Brain microvascular endothelial cell (primary cell): Measurements from ENCODE around the gene ZNF175.

Source experiments
- DNase-seq: peaks from one replicate; pipeline ENCODE4 v3.0.0-alpha.2; 2020
- H3K27ac ChIP-seq: fragments of 250-450 bp; sonication (Bioruptor Pico); 2 replicates; pipeline ENCODE4 v1.5.1; 2020; ENCODE audit warnings: mild to moderate bottlenecking, moderate library complexity
- H3K27me3 ChIP-seq: fragments of 250-450 bp; sonication (Bioruptor Pico); replicated peaks from 2 replicates; pipeline ENCODE4 v1.5.1; 2020; ENCODE audit warnings: mild to moderate bottlenecking
- H3K36me3 ChIP-seq: fragments of 250-450 bp; sonication (Bioruptor Pico); replicated peaks from 2 replicates; pipeline ENCODE4 v1.5.1; 2020; ENCODE audit warnings: mild to moderate bottlenecking
- H3K4me3 ChIP-seq: 2 replicates; pipeline ENCODE4 v1.5.1; 2011; ENCODE audit warnings: low read depth, mild to moderate bottlenecking, control low read depth, low read length, moderate library complexity
- in situ Hi-C: cut with HindIII; loops from 2 replicates; pipeline ENCODE4 v1.10.0; 2017; ENCODE audit warnings: low sequenced_read_pairs, low pct_ligation_motif_present
- TF ChIP-seq, protein P1 (sequence below): IDR thresholded peaks from 2 replicates; pipeline ENCODE4 v1.5.1; 2011; ENCODE audit warnings: low read depth, mild to moderate bottlenecking, moderate library complexity, low read length, control low read depth, inconsistent platforms; ENCODE audit errors: missing control alignments

The ZNF175 gene

DNA sequence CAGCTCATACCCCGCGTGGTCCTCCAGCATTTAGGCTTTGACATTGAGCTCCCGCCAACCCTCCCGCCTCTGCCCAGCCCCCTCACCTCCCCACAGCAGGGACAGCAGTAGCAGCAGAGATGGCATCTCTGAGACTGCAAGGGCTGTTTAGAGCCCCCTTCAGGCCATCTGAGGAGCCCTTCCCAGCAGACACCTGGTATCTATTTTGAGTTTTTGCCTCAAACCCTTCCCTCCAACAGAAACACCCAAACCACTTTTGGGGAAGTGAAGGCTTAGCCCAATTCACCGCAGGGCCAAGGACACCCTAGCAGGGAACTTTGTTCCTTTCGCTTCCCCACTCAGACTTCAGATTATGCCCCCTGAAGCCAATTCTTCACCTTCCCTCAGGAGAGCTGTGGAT, 6.3 kb upstream of the ZNF175 start:
- no peak overlapping the region for H3K27ac ChIP-seq
- in situ Hi-C loops: no loop called here
- TF ChIP-seq, protein P1, sequence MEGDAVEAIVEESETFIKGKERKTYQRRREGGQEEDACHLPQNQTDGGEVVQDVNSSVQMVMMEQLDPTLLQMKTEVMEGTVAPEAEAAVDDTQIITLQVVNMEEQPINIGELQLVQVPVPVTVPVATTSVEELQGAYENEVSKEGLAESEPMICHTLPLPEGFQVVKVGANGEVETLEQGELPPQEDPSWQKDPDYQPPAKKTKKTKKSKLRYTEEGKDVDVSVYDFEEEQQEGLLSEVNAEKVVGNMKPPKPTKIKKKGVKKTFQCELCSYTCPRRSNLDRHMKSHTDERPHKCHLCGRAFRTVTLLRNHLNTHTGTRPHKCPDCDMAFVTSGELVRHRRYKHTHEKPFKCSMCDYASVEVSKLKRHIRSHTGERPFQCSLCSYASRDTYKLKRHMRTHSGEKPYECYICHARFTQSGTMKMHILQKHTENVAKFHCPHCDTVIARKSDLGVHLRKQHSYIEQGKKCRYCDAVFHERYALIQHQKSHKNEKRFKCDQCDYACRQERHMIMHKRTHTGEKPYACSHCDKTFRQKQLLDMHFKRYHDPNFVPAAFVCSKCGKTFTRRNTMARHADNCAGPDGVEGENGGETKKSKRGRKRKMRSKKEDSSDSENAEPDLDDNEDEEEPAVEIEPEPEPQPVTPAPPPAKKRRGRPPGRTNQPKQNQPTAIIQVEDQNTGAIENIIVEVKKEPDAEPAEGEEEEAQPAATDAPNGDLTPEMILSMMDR: no peak
- no peak overlapping the region for H3K4me3 ChIP-seq
- DNase-seq: no peak
- no peaks in the 10 kb centered on the region for H3K27me3 ChIP-seq
- no peaks in the 10 kb centered on the region for H3K36me3 ChIP-seq

DNA sequence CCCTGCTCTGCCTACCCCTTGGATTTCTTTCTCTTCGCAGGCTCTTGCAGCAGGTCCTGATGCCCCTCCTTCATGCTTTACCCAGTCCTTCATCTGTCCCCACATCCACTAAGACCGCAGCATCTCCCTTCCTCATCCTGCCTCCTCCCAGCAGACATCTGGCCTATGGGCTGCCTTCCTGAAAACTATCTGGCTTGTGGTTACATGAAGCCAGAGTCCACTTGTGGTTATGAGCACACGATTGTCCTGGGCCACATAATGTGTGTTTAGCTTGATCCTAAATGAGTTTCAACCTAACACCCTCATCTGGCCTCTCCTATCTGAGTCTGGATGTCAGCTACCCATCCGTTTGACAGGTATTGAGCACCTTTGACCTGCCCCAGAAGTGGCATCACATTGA, 5.5 kb upstream of the ZNF175 start:
- TF ChIP-seq, protein P1: no peak
- no peak overlapping the region for H3K27ac ChIP-seq
- DNase-seq: no peak
- no peak overlapping the region for H3K4me3 ChIP-seq
- H3K36me3 ChIP-seq: no peaks in the 10 kb centered on the region
- no peaks in the 10 kb centered on the region for H3K27me3 ChIP-seq
- in situ Hi-C loops: no loop called here

DNA sequence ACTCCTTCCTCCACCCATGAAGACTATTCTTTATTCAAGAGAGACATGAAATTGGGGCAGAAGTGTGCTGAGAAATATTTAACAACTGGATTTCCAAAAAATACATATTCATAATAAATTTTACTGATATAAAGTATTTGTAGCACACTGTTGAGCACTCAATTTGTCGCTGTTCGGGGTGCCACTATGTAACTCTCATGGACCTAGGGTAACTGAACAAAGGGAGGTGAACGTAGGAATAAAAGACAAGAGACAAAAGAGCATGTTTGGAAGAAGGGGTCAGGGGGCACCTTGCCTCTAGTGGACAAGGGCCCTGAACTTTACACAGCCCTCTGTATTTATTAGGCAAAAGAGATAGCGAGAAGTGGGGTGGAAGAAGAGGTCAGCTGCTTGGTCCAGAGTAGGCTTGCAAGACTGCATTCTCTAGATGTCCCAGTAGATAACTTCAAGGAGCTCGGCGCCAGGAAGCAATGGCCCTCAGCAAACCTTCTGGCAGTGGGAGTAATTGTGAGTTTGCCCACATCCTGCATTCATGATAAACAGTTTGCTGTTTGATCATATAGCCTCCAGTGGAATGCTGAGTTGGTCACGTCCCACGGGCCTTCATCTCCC, 4.5 kb upstream of the ZNF175 start:
- no peak for DNase-seq
- Histone ChIP-seq H3K4me3 (no peak overlapping the region), H3K27me3 (no peaks in the 10 kb centered on the region), H3K36me3 (no peaks in the 10 kb centered on the region), H3K27ac (no peak overlapping the region)
- TF ChIP-seq, protein P1: no peak
- in situ Hi-C loops: no loop called here

DNA sequence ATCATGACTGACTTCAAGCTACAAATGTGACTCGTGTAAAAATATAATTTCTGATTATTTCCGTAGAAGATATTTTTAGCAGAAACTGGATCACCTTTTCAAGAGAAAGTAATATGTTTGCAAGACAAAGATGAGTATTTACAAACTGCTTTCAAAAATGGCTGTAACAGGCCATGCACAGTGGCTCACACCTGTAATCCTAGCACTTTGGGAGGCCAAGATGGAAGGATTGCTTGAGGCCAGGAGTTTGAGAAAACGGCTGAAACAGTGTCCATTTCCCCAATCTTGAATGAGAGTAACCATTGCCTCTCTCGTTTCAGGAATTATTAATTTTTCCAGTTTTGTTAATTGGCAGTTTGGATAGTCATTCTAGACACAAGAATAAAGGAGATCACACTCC, 3.5 kb upstream of the ZNF175 start:
- Histone ChIP-seq H3K36me3 (no peaks in the 10 kb centered on the region), H3K27me3 (no peaks in the 10 kb centered on the region), H3K27ac (no peak overlapping the region), H3K4me3 (no peak overlapping the region)
- no peak for DNase-seq
- TF ChIP-seq, protein P1: no peak
- in situ Hi-C loops: no loop called here

DNA sequence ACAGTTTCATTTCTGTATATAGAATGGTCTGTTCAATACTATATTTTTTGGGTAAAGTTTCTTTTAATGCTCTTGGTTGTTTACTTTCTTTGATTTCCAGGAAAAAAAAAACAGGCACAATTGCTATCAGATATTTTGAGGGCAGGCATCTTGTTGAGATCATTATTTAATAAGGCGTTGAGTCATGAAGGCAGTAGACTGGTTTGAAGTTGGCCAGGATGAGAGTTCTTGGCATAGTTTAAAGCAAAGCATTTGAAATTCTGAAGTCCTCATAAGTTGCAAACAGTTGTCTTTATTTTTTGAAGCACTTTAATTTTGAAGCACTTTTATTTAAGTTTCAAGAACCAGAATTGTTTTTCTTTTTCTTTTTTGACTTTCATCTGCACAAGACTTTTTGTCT, 2.6 kb upstream of the ZNF175 start:
- in situ Hi-C loops: no loop called here

More for the DNA sequence above, 2.6 kb upstream of the ZNF175 start:
- Histone ChIP-seq H3K4me3 (no peak overlapping the region), H3K36me3 (peaks cover 3% of the 10 kb centered on the region), H3K27me3 (no peaks in the 10 kb centered on the region), H3K27ac (no peak overlapping the region)
- no peak for DNase-seq
- TF ChIP-seq, protein P1: no peak
